ENCODE results near the gene SEMA3E.

The SEMA3E gene

GRCh38 chr7:83541187-83541960 is 107.6 kb downstream of the SEMA3E start:
- no peak for DNase-seq (ENCODE audit: low read depth, low spot score)
- no peak overlapping the region for H3K4me3 ChIP-seq (ENCODE audit: insufficient read length, low read depth)
- no peaks in the 10 kb centered on the region for H3K27me3 ChIP-seq (ENCODE audit: insufficient read depth, insufficient read length)
- H3K4me1 ChIP-seq (ENCODE audit: insufficient read depth, insufficient read length), result no peaks in the 10 kb centered on the region
- H3K9ac ChIP-seq (ENCODE audit: insufficient read length, low read depth), result no peak overlapping the region
- no peaks in the 10 kb centered on the region for H3K36me3 ChIP-seq (ENCODE audit: insufficient read depth, insufficient read length, low read length)
- H3K9me3 ChIP-seq (ENCODE audit: insufficient read depth, low read length), result no peaks in the 10 kb centered on the region
- no peak for TF ChIP-seq ZNF274 (IDR thresholded peaks at IDR 0.05; ENCODE audit: low read depth, low read length)
- no peak for TF ChIP-seq YY1 (IDR thresholded peaks at IDR 0.05; ENCODE audit: insufficient read depth, insufficient read length)

GRCh38 chr7:83534488-83534887 is 114.5 kb downstream of the SEMA3E start:
- Histone ChIP-seq H3K9me3 (ENCODE audit: insufficient read depth, low read length) (no peaks in the 10 kb centered on the region), H3K4me1 (ENCODE audit: insufficient read depth, insufficient read length) (no peaks in the 10 kb centered on the region), H3K36me3 (ENCODE audit: insufficient read depth, insufficient read length, low read length) (no peaks in the 10 kb centered on the region), H3K4me3 (ENCODE audit: insufficient read length, low read depth) (no peak overlapping the region), H3K27me3 (ENCODE audit: insufficient read depth, insufficient read length) (no peaks in the 10 kb centered on the region), H3K9ac (ENCODE audit: insufficient read length, low read depth) (no peak overlapping the region)
- DNase-seq (ENCODE audit: low read depth, low spot score), result no peak
- TF ChIP-seq ZNF274 (IDR thresholded peaks at IDR 0.05; ENCODE audit: low read depth, low read length) (no peak), SUZ12 (IDR thresholded peaks at IDR 0.05; ENCODE audit: extremely low read depth, insufficient read depth, insufficient read length) (no peak), YY1 (IDR thresholded peaks at IDR 0.05; ENCODE audit: insufficient read depth, insufficient read length) (no peak)

- no peaks in the 10 kb centered on the region for H3K9me3 ChIP-seq (ENCODE audit: insufficient read depth, low read length)
Measured at GRCh38 chr7:83532219-83532618, 116.7 kb downstream of the SEMA3E start.

GRCh38 chr7:83531766-83532165 is 117.2 kb downstream of the SEMA3E start:
- Histone ChIP-seq H3K9ac (ENCODE audit: insufficient read length, low read depth) (no peak overlapping the region), H3K9me3 (ENCODE audit: insufficient read depth, low read length) (no peaks in the 10 kb centered on the region), H3K36me3 (ENCODE audit: insufficient read depth, insufficient read length, low read length) (no peaks in the 10 kb centered on the region), H3K4me3 (ENCODE audit: insufficient read length, low read depth) (no peak overlapping the region), H3K27me3 (ENCODE audit: insufficient read depth, insufficient read length) (no peaks in the 10 kb centered on the region), H3K4me1 (ENCODE audit: insufficient read depth, insufficient read length) (no peaks in the 10 kb centered on the region)
- DNase-seq (ENCODE audit: low read depth, low spot score), result no peak
- TF ChIP-seq ZNF274 (IDR thresholded peaks at IDR 0.05; ENCODE audit: low read depth, low read length), result no peak
- TF ChIP-seq SUZ12 (IDR thresholded peaks at IDR 0.05; ENCODE audit: extremely low read depth, insufficient read depth, insufficient read length), result no peak
- no peak for TF ChIP-seq YY1 (IDR thresholded peaks at IDR 0.05; ENCODE audit: insufficient read depth, insufficient read length)

More at GRCh38 chr7:83532219-83532618, 116.7 kb downstream of the SEMA3E start:
- Histone ChIP-seq H3K36me3 (ENCODE audit: insufficient read depth, insufficient read length, low read length) (no peaks in the 10 kb centered on the region), H3K9ac (ENCODE audit: insufficient read length, low read depth) (no peak overlapping the region), H3K4me1 (ENCODE audit: insufficient read depth, insufficient read length) (no peaks in the 10 kb centered on the region), H3K27me3 (ENCODE audit: insufficient read depth, insufficient read length) (no peaks in the 10 kb centered on the region), H3K4me3 (ENCODE audit: insufficient read length, low read depth) (no peak overlapping the region)
- TF ChIP-seq ZNF274 (IDR thresholded peaks at IDR 0.05; ENCODE audit: low read depth, low read length) (no peak), SUZ12 (IDR thresholded peaks at IDR 0.05; ENCODE audit: extremely low read depth, insufficient read depth, insufficient read length) (no peak), YY1 (IDR thresholded peaks at IDR 0.05; ENCODE audit: insufficient read depth, insufficient read length) (no peak)
- DNase-seq (ENCODE audit: low read depth, low spot score), result no peak

GRCh38 chr7:83528925-83529423 is 120.0 kb downstream of the SEMA3E start:
- Histone ChIP-seq H3K9me3 (ENCODE audit: insufficient read depth, low read length) (no peaks in the 10 kb centered on the region), H3K27me3 (ENCODE audit: insufficient read depth, insufficient read length) (no peaks in the 10 kb centered on the region), H3K4me3 (ENCODE audit: insufficient read length, low read depth) (no peak overlapping the region), H3K36me3 (ENCODE audit: insufficient read depth, insufficient read length, low read length) (no peaks in the 10 kb centered on the region), H3K9ac (ENCODE audit: insufficient read length, low read depth) (no peak overlapping the region), H3K4me1 (ENCODE audit: insufficient read depth, insufficient read length) (no peaks in the 10 kb centered on the region)
- DNase-seq (ENCODE audit: low read depth, low spot score), result no peak
- TF ChIP-seq ZNF274 (IDR thresholded peaks at IDR 0.05; ENCODE audit: low read depth, low read length) (no peak), YY1 (IDR thresholded peaks at IDR 0.05; ENCODE audit: insufficient read depth, insufficient read length) (no peak), SUZ12 (IDR thresholded peaks at IDR 0.05; ENCODE audit: extremely low read depth, insufficient read depth, insufficient read length) (no peak)

- no peak for DNase-seq (ENCODE audit: low read depth, low spot score)
- Histone ChIP-seq H3K36me3 (ENCODE audit: insufficient read depth, insufficient read length, low read length) (no peaks in the 10 kb centered on the region), H3K9me3 (ENCODE audit: insufficient read depth, low read length) (no peaks in the 10 kb centered on the region), H3K4me3 (ENCODE audit: insufficient read length, low read depth) (no peak overlapping the region), H3K4me1 (ENCODE audit: insufficient read depth, insufficient read length) (no peaks in the 10 kb centered on the region), H3K9ac (ENCODE audit: insufficient read length, low read depth) (no peak overlapping the region), H3K27me3 (ENCODE audit: insufficient read depth, insufficient read length) (no peaks in the 10 kb centered on the region)
- TF ChIP-seq YY1 (IDR thresholded peaks at IDR 0.05; ENCODE audit: insufficient read depth, insufficient read length) (no peak), ZNF274 (IDR thresholded peaks at IDR 0.05; ENCODE audit: low read depth, low read length) (no peak), SUZ12 (IDR thresholded peaks at IDR 0.05; ENCODE audit: extremely low read depth, insufficient read depth, insufficient read length) (no peak)
Measured at GRCh38 chr7:83524277-83525075, 124.5 kb downstream of the SEMA3E start.

- no peak for TF ChIP-seq ZNF274 (IDR thresholded peaks at IDR 0.05; ENCODE audit: low read depth, low read length)
- no peak for TF ChIP-seq SUZ12 (IDR thresholded peaks at IDR 0.05; ENCODE audit: extremely low read depth, insufficient read depth, insufficient read length)
- no peak for TF ChIP-seq YY1 (IDR thresholded peaks at IDR 0.05; ENCODE audit: insufficient read depth, insufficient read length)
- H3K36me3 ChIP-seq (ENCODE audit: insufficient read depth, insufficient read length, low read length), result no peaks in the 10 kb centered on the region
- H3K4me3 ChIP-seq (ENCODE audit: insufficient read length, low read depth), result no peak overlapping the region
- no peaks in the 10 kb centered on the region for H3K4me1 ChIP-seq (ENCODE audit: insufficient read depth, insufficient read length)
- no peak for DNase-seq (ENCODE audit: low read depth, low spot score)
- no peaks in the 10 kb centered on the region for H3K27me3 ChIP-seq (ENCODE audit: insufficient read depth, insufficient read length)
- no peaks in the 10 kb centered on the region for H3K9me3 ChIP-seq (ENCODE audit: insufficient read depth, low read length)
- no peak overlapping the region for H3K9ac ChIP-seq (ENCODE audit: insufficient read length, low read depth)
Measured at GRCh38 chr7:83520726-83521125, 128.2 kb downstream of the SEMA3E start.
